Activated naive CD8-positive, alpha-beta T cell treated with anti-CD3 and anti-CD28 coated beads, Interleukin-2, amount 50 U/mL, for 16 hours (primary cell): ENCODE results near the gene SEMA3F.

Experiments used
- DNase-seq: peaks from one replicate; pipeline ENCODE4 v3.0.0-alpha.2; 2020; ENCODE audit warnings: low read depth, low spot score

SEMA3F gene

GRCh38 chr3:50170689-50171088, 15.6 kb downstream of the SEMA3F start:
- DNase-seq: no peak

- no peak for DNase-seq
Observed at GRCh38 chr3:50171540-50172301, 16.6 kb downstream of the SEMA3F start.

GRCh38 chr3:50172626-50173220, 17.6 kb downstream of the SEMA3F start:
- no peak for DNase-seq

- no peak for DNase-seq
Observed at GRCh38 chr3:50173685-50174516, 18.8 kb downstream of the SEMA3F start.

GRCh38 chr3:50174517-50174895, 19.4 kb downstream of the SEMA3F start:
- no peak for DNase-seq

- DNase-seq: no peak
Observed at GRCh38 chr3:50174947-50175524, 19.9 kb downstream of the SEMA3F start.

GRCh38 chr3:50177346-50177745, 22.2 kb downstream of the SEMA3F start:
- DNase-seq: no peak

DNA sequence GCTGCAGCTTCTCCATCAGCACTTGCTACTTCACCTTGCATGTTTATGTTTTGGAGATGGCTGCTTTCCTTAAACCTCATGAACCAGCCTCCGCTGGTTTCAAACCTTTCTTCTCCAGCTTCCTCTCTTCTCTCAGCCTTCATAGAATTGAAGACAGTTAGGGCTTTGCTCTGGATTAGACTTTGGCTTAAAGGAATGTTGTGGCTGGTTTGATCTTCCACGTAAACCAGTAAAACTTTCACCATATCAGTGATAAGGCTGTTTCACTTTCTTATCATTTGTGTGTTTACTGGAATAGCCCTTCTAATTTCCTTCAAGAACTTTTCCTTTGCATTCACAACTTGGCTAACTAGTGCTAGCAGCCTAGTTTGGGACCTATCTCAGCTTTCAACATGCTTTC, 24.6 kb downstream of the SEMA3F start:
- no peak for DNase-seq

GRCh38 chr3:50181985-50182384, 26.9 kb downstream of the SEMA3F start:
- DNase-seq: no peak

- DNase-seq: no peak
Observed at GRCh38 chr3:50182533-50183099, 27.5 kb downstream of the SEMA3F start.

DNA sequence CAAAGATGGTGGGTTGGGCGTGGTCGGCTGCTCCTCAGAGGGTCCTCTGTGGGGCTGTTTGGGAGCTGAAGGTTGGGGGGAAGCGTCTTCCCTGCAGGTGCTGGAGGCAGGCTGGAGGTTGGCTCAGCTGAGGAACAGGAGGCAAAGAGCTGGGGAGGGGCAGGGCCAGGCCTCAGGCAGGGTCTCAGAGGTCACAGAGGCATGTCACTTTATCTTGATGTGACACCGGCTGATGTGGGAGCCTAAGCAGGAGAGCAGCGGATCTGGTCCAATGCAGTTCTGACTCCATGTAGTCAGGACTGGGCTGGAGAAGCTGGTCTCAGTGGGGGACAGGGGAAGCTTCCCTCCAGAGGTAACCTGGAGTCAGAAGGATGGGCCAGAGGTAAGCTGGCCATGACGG, 28.6 kb downstream of the SEMA3F start:
- no peak for DNase-seq

DNA sequence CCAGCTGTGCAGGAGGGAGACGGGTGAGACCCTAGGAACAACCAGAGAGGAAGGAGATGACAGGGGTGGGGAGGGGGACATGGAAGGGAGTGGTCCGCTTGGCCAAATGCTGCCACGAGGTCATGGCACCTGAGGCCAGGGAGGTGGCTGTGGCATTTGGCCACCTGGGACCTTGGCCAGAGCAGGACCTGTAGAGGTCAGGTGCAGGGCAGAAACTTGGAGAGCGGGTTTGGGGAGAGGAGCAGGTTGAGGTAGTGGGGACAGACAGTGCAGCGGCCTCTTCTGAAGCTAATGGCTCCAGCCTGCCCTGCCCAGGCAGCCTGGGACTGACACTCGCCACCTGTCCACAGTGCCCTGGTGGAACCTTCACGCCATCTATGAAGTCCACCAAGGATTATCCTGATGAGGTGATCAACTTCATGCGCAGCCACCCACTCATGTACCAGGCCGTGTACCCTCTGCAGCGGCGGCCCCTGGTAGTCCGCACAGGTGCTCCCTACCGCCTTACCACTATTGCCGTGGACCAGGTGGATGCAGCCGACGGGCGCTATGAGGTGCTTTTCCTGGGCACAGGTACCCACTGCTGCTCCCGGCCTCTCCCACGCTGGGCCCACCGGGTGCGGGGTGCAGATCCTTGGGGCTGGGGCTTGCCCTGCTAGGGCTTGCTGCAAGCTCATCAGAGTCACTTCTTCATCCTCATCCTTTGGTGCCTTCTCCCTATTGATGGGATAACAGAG, 29.3 kb downstream of the SEMA3F start:
- DNase-seq: no peak

- DNase-seq: no peak
Observed at GRCh38 chr3:50185230-50185629, 30.1 kb downstream of the SEMA3F start.

- DNase-seq: no peak
Observed at GRCh38 chr3:50186096-50186495, 31.0 kb downstream of the SEMA3F start.

DNA sequence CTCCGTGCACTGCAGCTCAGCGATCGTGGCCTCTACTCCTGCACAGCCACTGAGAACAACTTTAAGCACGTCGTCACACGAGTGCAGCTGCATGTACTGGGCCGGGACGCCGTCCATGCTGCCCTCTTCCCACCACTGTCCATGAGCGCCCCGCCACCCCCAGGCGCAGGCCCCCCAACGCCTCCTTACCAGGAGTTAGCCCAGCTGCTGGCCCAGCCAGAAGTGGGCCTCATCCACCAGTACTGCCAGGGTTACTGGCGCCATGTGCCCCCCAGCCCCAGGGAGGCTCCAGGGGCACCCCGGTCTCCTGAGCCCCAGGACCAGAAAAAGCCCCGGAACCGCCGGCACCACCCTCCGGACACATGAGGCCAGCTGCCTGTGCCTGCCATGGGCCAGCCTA, 32.6 kb downstream of the SEMA3F start:
- DNase-seq: no peak

DNA sequence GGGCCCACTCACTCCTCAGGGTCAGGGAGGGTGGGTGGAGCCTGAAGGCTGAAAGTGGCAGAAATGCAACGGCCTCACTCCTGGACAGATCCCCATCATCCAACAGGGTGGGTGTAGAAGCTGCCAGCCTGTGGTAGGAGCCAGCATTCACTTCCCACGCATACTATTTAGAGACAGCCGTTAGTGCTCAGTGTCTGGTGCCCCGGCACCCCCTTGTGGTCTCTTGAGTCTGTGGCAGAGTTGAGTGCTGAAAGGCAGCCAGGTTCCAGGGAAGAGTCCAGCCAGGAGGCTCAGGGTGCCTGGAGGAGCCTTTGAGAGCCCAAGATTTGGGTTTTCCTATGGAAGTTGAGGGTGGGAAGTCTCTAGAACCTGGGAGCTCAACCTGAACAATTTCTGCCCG, 34.1 kb downstream of the SEMA3F start:
- DNase-seq: no peak

- DNase-seq: no peak
Observed at GRCh38 chr3:50189989-50190388, 34.9 kb downstream of the SEMA3F start.

DNA sequence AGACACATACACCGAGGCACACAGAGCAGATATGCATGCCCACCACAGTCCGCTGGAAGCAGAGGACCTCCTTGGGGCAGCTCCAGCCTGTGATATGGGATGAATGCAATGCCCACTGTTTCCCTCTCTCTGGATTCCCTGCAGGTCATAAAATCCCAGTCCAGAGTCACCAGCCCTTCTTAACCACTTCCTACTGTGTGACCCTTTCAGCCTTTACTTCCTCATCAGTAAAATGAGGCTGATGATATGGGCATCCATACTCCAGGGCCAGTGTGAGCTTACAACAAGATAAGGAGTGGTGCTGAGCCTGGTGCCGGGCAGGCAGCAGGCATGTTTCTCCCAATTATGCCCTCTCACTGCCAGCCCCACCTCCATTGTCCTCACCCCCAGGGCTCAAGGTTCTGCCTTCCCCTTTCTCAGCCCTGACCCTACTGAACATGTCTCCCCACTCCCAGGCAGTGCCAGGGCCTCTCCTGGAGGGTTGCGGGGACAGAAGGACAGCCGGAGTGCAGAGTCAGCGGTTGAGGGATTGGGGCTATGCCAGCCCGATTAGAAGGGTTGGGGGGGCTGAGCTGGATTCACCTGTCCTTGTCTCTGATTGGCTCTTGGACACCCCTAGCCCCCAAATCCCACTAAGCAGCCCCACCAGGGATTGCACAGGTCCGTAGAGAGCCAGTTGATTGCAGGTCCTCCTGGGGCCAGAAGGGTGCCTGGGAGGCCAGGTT, 36.0 kb downstream of the SEMA3F start, which contains the start of gene GNAT1:
GNAT1 (plus strand) TSS at position 675 of the 725 bp plus-strand sequence. CDS start 116 bp downstream, outside the sequence.
- no peak for DNase-seq

GRCh38 chr3:50192124-50192523, 37.0 kb downstream of the SEMA3F start:
- no peak for DNase-seq

GRCh38 chr3:50192689-50193141, 37.6 kb downstream of the SEMA3F start:
- peak; percentile 63 for DNase-seq
